Calu3 (cell line): ENCODE measurements around the gene BACH2. TPM values are rescaled to one million over a fixed set of nuclear protein-coding genes. Genes with fewer than 3 reads are reported as not detected.

Source experiments
- BruUV-seq: library from RNA; stranded (reverse); fragments of 400-500 nt; replicated peaks from 2 replicates; lab custom pipeline; 2021; lab: Mats Ljungman, UMichigan
- CTCF ChIA-PET: fragments of 300-600 bp; sonication (Branson Sonifier 250); formaldehyde crosslinking; loops from one replicate; lab custom pipeline; 2022; ENCODE audit warnings: antibody characterized with exemption; lab: Charles Lee
- DNase-seq: peaks from one replicate; pipeline ENCODE4 v3.0.0; 2022
- H3K27ac Mint-ChIP-seq: one replicate; pipeline ENCODE4 v1.8.0; 2022; ENCODE audit warnings: mixed read lengths; ENCODE audit not compliant: unreplicated experiment
- H3K27me3 Mint-ChIP-seq: one replicate; pipeline ENCODE4 v1.8.0; 2022; ENCODE audit warnings: mixed read lengths; ENCODE audit not compliant: unreplicated experiment
- H3K36me3 Mint-ChIP-seq: one replicate; pipeline ENCODE4 v1.8.0; 2022; ENCODE audit warnings: mild to moderate bottlenecking, moderate library complexity, mixed read lengths; ENCODE audit not compliant: insufficient read depth, unreplicated experiment
- H3K4me1 Mint-ChIP-seq: one replicate; pipeline ENCODE4 v1.8.0; 2022; ENCODE audit warnings: mild to moderate bottlenecking, low read depth, mixed read lengths; ENCODE audit not compliant: unreplicated experiment
- H3K4me3 Mint-ChIP-seq: one replicate; pipeline ENCODE4 v1.8.0; 2022; ENCODE audit warnings: mild to moderate bottlenecking, low read depth, moderate library complexity, mixed read lengths; ENCODE audit not compliant: unreplicated experiment
- H3K9me3 Mint-ChIP-seq: one replicate; pipeline ENCODE4 v1.8.0; 2022; ENCODE audit warnings: low read depth, mixed read lengths; ENCODE audit not compliant: unreplicated experiment
- intact Hi-C: fragments of 100-400 bp; cut with micrococcal nuclease; formaldehyde crosslinking; loops from one replicate; pipeline ENCODE4 v1.10.0; 2022; ENCODE audit not compliant: unreplicated experiment
- total RNA-seq: library from RNA; stranded (reverse); gene quantifications from 2 replicates; pipeline ENCODE4 v1.2.3, GENCODE V29; 2022
- TF ChIP-seq, protein P1 (sequence below): fragments of 200-600 bp; IDR thresholded peaks from one replicate; pipeline ENCODE4 v1.8.0; 2022; ENCODE audit warnings: antibody characterized with exemption; ENCODE audit not compliant: unreplicated experiment

BACH2 gene
- total RNA-seq, 1 experiment from 2014 or later: 7.2 TPM

DNA sequence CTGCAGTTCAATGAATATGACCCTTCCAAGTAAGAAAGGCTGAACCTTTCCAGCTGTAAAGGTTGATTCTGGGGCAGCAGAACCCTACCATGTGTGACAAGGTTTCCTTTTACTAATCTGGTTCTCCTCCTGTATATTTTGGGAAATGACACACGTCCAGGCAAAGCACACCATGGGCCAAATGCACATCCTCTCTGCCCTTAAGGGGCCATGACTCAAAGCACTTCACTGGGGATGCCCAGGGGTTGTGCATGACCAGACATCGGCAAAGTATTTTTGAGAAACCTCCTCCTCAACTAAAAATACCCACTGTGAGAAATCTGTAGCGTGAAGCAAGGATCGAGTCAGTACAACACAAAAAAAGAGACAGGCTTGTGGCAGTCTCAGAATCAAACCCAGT, 174.7 kb downstream of the BACH2 start:
- intact Hi-C loops: no loop called here
- H3K4me3 Mint-ChIP-seq: no peak overlapping the region
- DNase-seq: no peak
- no peaks in the 10 kb centered on the region for H3K36me3 Mint-ChIP-seq
- H3K9me3 Mint-ChIP-seq: peaks cover 3% of the 10 kb centered on the region
- no peak overlapping the region for H3K27ac Mint-ChIP-seq
- H3K27me3 Mint-ChIP-seq: no peaks in the 10 kb centered on the region
- H3K4me1 Mint-ChIP-seq: no peaks in the 10 kb centered on the region
- no TSS peak for BruUV-seq
- CTCF ChIA-PET: no interaction called here
- TF ChIP-seq, protein P1, sequence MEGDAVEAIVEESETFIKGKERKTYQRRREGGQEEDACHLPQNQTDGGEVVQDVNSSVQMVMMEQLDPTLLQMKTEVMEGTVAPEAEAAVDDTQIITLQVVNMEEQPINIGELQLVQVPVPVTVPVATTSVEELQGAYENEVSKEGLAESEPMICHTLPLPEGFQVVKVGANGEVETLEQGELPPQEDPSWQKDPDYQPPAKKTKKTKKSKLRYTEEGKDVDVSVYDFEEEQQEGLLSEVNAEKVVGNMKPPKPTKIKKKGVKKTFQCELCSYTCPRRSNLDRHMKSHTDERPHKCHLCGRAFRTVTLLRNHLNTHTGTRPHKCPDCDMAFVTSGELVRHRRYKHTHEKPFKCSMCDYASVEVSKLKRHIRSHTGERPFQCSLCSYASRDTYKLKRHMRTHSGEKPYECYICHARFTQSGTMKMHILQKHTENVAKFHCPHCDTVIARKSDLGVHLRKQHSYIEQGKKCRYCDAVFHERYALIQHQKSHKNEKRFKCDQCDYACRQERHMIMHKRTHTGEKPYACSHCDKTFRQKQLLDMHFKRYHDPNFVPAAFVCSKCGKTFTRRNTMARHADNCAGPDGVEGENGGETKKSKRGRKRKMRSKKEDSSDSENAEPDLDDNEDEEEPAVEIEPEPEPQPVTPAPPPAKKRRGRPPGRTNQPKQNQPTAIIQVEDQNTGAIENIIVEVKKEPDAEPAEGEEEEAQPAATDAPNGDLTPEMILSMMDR: no peak

DNA sequence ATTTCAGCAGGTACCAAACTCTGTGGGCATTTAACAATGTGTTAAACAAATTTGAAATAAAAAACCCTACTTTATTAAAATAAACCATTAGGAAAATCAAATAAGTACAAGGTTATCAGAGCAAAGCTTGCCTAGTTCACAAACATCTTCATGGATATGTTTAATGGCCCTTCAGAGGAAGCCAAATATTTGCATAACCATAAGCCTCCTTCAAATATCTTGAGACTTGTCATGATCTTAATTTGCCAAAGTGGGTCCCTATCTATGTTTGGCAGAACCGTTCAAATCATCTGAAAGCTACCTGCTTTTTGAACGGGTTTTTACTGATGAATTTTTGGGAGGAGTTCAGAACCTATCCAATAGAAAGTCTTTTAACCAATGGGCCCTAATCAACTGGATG, 176.3 kb downstream of the BACH2 start:
- DNase-seq: no peak
- Mint-ChIP-seq H3K27me3 (no peaks in the 10 kb centered on the region), H3K27ac (no peak overlapping the region), H3K4me1 (no peaks in the 10 kb centered on the region), H3K9me3 (peaks cover 3% of the 10 kb centered on the region), H3K4me3 (no peak overlapping the region), H3K36me3 (no peaks in the 10 kb centered on the region)
- TF ChIP-seq, protein P1: no peak
- intact Hi-C loops: no loop called here
- CTCF ChIA-PET: no interaction called here
- BruUV-seq: no TSS peak

DNA sequence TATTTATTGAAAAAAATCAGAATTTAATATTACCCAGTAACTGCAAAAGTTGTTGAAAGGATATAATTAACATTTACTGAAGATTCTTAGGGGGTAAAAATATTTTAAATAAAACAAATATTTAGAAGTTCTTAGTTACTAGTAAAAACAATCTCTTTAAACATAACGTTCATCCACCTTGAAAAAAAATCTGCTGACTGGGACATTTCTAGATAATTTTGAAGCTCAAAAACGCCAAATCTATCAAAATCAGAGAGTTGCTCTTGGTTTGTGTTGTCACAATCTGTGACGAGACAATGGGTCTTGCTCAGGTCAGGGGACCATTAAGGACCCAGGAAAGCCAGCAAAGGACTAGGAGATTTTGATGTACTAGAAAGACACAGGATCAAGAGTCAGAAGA, 177.0 kb downstream of the BACH2 start:
- TF ChIP-seq, protein P1: no peak
- H3K27me3 Mint-ChIP-seq: no peaks in the 10 kb centered on the region
- DNase-seq: no peak
- no peaks in the 10 kb centered on the region for H3K36me3 Mint-ChIP-seq
- intact Hi-C loops: no loop called here
- peaks cover 3% of the 10 kb centered on the region for H3K9me3 Mint-ChIP-seq
- H3K4me1 Mint-ChIP-seq: no peaks in the 10 kb centered on the region
- H3K4me3 Mint-ChIP-seq: no peak overlapping the region
- no TSS peak for BruUV-seq
- CTCF ChIA-PET: interaction anchor here (0.6 kb wide), 1 partner anchor 357 kb away, joined by 6 read pairs; no protein-coding TSS in a partner anchor
- H3K27ac Mint-ChIP-seq: no peak overlapping the region

DNA sequence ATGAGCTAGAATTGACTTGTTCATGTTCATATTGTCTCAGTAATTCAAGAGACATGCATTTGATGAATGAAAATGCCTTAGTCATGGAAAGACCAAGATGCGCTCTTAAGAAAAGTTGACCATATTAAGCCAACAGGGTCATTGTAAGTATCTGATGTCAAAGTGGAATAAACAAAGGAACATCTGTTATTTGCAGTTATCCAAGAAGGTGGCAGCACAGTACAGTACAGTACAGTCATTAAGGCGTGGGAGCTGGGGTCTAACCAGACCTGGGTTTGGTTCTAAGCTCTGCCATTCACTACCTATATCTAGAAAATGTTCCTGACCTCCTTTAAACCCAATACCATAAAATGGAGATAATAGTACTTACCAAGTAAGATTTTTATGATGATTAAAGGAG, 178.1 kb downstream of the BACH2 start:
- H3K4me3 Mint-ChIP-seq: no peak overlapping the region
- peaks cover 3% of the 10 kb centered on the region for H3K9me3 Mint-ChIP-seq
- CTCF ChIA-PET: no interaction called here
- no peaks in the 10 kb centered on the region for H3K27me3 Mint-ChIP-seq
- no TSS peak for BruUV-seq
- H3K4me1 Mint-ChIP-seq: no peaks in the 10 kb centered on the region
- no peak for DNase-seq
- TF ChIP-seq, protein P1: no peak
- no peaks in the 10 kb centered on the region for H3K36me3 Mint-ChIP-seq
- no peak overlapping the region for H3K27ac Mint-ChIP-seq
- intact Hi-C loops: no loop called here
